MM.1S (cell line): Measurements from ENCODE around the gene NTM.

Source experiments
- DNase-seq: peaks from one replicate; pipeline ENCODE4 v3.0.0-alpha.2; 2015
- H2AFZ ChIP-seq: fragments of 300-600 bp; sonication (generic); 2 replicates; pipeline ENCODE4 v1.6.0; 2016; ENCODE audit warnings: antibody characterized with exemption, low read length
- H3F3A ChIP-seq: fragments of 300-600 bp; sonication (generic); 2 replicates; pipeline ENCODE4 v1.6.1; 2016; ENCODE audit warnings: mild to moderate bottlenecking, antibody characterized with exemption, low read length, moderate library complexity, mixed read lengths; ENCODE audit not compliant: insufficient read depth
- H3K27ac ChIP-seq: fragments of 300-600 bp; sonication (generic); 2 replicates; pipeline ENCODE4 v1.5.1; 2016; ENCODE audit warnings: mild to moderate bottlenecking, low read length
- H3K27me3 ChIP-seq: fragments of 300-600 bp; sonication (generic); replicated peaks from 2 replicates; pipeline ENCODE4 v1.6.0; 2016; ENCODE audit warnings: low read length; ENCODE audit not compliant: insufficient read depth
- H3K36me3 ChIP-seq: fragments of 300-600 bp; sonication (generic); replicated peaks from 2 replicates; pipeline ENCODE4 v1.6.1; 2016; ENCODE audit warnings: mild to moderate bottlenecking, low read length, mixed read lengths; ENCODE audit not compliant: insufficient read depth
- H3K4me1 ChIP-seq: fragments of 300-600 bp; sonication (generic); 2 replicates; pipeline ENCODE4 v1.6.1; 2016; ENCODE audit warnings: low read length, mixed read lengths
- H3K4me2 ChIP-seq: fragments of 300-600 bp; sonication (generic); 2 replicates; pipeline ENCODE4 v1.6.0; 2016; ENCODE audit warnings: low read depth, low read length
- H3K4me3 ChIP-seq: fragments of 300-600 bp; sonication (generic); 2 replicates; pipeline ENCODE4 v1.5.1; 2016; ENCODE audit warnings: low read length, mixed read lengths
- H3K79me2 ChIP-seq: fragments of 300-600 bp; sonication (generic); 2 replicates; pipeline ENCODE4 v1.6.1; 2016; ENCODE audit warnings: mixed run types, low read length, mixed read lengths
- H3K9ac ChIP-seq: fragments of 300-600 bp; sonication (generic); 2 replicates; pipeline ENCODE4 v1.6.1; 2016; ENCODE audit warnings: low read length, mixed read lengths
- H3K9me2 ChIP-seq: fragments of 300-600 bp; sonication (generic); replicated peaks from 2 replicates; pipeline ENCODE4 v1.6.1; 2016; ENCODE audit warnings: mild to moderate bottlenecking, low read length, mixed read lengths; ENCODE audit not compliant: insufficient read depth
- H3K9me3 ChIP-seq: fragments of 300-600 bp; sonication (generic); replicated peaks from 2 replicates; pipeline ENCODE4 v1.6.1; 2016; ENCODE audit warnings: mild to moderate bottlenecking, low read length, mixed read lengths; ENCODE audit not compliant: insufficient read depth
- H4K20me1 ChIP-seq: fragments of 300-600 bp; sonication (generic); 2 replicates; pipeline ENCODE4 v1.6.1; 2016; ENCODE audit warnings: mild to moderate bottlenecking, low read length, moderate library complexity, mixed read lengths; ENCODE audit not compliant: insufficient read depth
- CTCF ChIP-seq: fragments of 300-600 bp; sonication (generic); IDR thresholded peaks from 2 replicates; pipeline ENCODE4 v1.5.1; 2016; ENCODE audit warnings: antibody characterized with exemption, low read length, mixed read lengths
- EZH2 ChIP-seq: fragments of 300-600 bp; sonication (generic); optimal IDR thresholded peaks from 2 replicates; pipeline ENCODE3; 2017; ENCODE audit warnings: low read depth, mild to moderate bottlenecking, antibody characterized with exemption, low read length, mixed read lengths
- EZH2phosphoT487 ChIP-seq: fragments of 300-600 bp; sonication (generic); IDR thresholded peaks from 2 replicates; pipeline ENCODE4 v1.6.1; 2018; ENCODE audit warnings: antibody characterized with exemption, low read length

The NTM gene

GRCh38 chr11:131739243-131739882 is 368.9 kb downstream of the NTM start:
- Histone ChIP-seq H3K79me2 (no peaks in the 10 kb centered on the region), H3K27ac (no peak overlapping the region), H3K4me3 (no peak overlapping the region), H4K20me1 (no peaks in the 10 kb centered on the region), H3K9me2 (no peaks in the 10 kb centered on the region), H3K4me2 (no peak overlapping the region), H3F3A (no peaks in the 10 kb centered on the region), H3K36me3 (no peaks in the 10 kb centered on the region), H2AFZ (no peak overlapping the region), H3K9ac (no peak overlapping the region), H3K27me3 (no peaks in the 10 kb centered on the region), H3K4me1 (no peaks in the 10 kb centered on the region), H3K9me3 (no peaks in the 10 kb centered on the region)
- TF ChIP-seq EZH2 (no peak), CTCF (no peak), EZH2phosphoT487 (no peak)
- no peak for DNase-seq

- Histone ChIP-seq H3K4me2 (no peak overlapping the region), H3K79me2 (no peaks in the 10 kb centered on the region), H3K9ac (no peak overlapping the region), H3K27ac (no peak overlapping the region), H3K4me1 (no peaks in the 10 kb centered on the region), H3K9me3 (no peaks in the 10 kb centered on the region), H3K36me3 (no peaks in the 10 kb centered on the region), H3K9me2 (no peaks in the 10 kb centered on the region), H4K20me1 (no peaks in the 10 kb centered on the region), H3F3A (no peaks in the 10 kb centered on the region), H3K27me3 (no peaks in the 10 kb centered on the region), H2AFZ (no peak overlapping the region), H3K4me3 (no peak overlapping the region)
- no peak for DNase-seq
- TF ChIP-seq EZH2phosphoT487 (no peak), EZH2 (no peak), CTCF (no peak)
These were observed 374.4 kb downstream of the NTM start for GRCh38 chr11:131744847-131745246.

GRCh38 chr11:131745405-131745804 is 375.0 kb downstream of the NTM start:
- TF ChIP-seq EZH2 (no peak), EZH2phosphoT487 (no peak), CTCF (no peak)
- Histone ChIP-seq H2AFZ (no peak overlapping the region), H3K36me3 (no peaks in the 10 kb centered on the region), H3K9me2 (no peaks in the 10 kb centered on the region), H3K9ac (no peak overlapping the region), H3K27ac (no peak overlapping the region), H3K9me3 (no peaks in the 10 kb centered on the region), H4K20me1 (no peaks in the 10 kb centered on the region), H3F3A (no peaks in the 10 kb centered on the region), H3K79me2 (no peaks in the 10 kb centered on the region), H3K4me2 (no peak overlapping the region), H3K4me1 (no peaks in the 10 kb centered on the region), H3K4me3 (no peak overlapping the region), H3K27me3 (no peaks in the 10 kb centered on the region)
- no peak for DNase-seq
